ENCODE measurements around the gene SOCS7.

SOCS7 gene

DNA sequence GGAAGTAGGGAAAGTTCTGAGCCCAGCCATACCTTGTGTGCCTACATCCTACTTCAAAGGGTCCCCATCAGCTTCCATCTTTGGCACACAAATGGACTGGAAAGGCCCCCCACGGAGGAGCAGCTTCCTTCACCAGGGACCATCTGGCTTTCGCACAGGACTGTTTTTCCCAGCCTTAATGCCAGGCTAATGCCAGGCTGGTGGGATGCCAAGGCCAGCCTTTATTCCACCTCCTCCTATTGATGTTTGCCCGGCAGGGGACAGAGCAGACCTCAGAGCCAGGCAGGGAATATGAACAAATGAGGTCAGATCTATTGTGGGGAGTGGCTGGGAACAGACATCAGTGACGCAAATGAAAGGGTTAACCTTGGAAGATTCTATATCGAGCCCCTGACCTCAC, 13.6 kb upstream of the SOCS7 start:
- DNase-seq = no peak

DNA sequence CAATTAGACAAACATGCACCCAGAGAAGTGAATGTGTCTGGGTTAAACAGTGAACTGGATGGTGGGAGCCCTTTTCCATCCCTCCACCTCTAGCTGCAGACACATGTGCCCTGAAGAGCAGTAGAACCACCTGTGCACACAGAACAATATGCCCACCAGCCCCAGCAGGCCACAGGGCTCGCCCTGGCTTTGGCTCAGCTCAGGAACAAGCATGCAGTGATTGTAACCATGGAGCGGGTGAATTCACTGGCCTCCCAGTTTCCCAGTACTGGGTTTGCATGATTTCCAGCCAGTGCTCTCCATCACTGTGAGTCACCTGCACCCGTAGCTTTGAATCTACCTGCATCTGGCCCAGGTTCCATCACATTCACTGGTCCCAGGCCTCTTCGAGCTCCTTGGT, 13.1 kb upstream of the SOCS7 start:
- DNase-seq = no peak

DNA sequence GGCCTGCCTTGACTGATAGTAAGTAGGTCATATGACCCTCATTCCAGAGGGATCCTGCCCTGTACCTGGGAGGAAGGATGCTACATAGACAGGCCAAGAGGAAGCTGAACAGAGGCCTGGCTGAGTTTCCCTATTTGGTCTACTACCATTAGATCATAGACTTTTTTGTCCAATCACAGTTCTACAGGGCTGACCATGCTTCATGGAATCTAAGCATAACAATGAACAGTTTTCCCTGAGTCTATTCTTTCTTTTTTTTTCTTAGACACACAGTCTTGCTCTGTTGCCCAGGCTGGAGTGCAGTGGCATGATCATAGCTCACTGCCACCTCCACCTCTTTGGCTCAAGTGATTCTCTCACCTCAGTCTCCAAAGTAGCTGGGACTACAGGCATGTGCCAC, 11.8 kb upstream of the SOCS7 start:
- DNase-seq = no peak

DNA sequence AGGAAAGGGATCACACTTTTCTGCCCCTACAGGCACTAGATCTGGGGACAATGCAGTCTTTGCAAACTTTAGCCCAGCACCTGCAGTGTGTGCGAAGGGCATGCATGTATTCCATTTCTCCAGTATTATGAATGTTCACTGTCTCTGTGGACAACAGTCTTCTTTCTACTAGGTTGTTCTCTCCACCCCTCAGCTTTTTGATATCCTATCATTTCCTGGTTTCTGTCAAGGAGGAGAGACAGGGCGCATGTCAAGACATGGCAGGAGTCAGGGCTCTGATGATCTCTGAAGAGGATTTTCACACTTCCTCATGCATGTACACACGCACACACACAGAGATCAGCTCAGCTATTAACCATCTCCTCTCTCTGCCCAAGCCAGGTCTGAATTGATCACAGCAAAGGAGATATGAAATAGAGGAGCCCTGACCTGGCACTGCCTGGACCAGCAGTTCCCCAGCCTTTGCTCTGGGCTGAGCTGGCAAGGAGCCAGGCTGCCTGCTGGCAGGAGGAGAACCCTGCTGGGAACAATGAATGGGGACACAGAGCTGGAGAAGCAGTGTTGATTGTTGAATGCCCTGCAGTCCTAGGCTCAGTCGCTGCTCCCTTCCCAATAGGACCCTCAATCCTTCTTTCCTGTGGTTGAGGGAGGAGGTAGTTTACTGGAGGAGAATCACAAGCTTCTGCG, 10.5 kb upstream of the SOCS7 start:
- DNase-seq = peak; percentile 16

DNA sequence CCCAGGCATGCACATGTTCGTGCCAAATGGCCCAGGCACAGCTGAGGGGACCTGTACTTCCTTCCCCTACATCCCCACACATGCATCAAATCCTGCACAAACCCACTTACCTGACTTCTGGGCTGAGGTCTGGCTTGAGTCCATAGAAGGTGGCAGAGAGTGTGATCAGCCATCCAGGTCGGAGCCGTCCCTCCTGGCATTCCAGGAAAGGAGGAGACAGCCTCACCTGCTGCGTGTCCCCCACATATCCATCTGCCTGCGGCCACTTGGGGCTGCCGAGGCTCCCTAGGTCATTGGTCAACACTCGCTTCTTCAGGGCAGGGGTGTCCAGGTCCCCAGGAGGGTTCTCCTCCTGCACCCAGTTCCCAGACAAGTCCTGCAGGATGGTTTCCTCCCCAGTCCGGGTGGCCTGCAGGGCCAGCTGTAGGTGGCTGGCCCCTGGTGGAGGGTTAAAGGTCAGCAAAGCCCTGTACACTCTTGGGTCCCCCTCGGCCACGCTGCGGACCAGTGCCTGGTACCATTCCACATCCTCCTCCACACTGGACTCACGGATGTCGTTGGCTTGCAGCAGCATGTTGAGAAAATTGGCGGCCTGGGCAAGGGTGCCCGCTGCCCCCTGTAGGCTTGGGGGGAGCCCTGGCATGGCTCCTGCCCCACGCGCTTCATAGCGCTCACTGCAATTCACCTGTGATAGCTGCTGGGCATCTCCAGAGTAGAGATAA, 8.6 kb upstream of the SOCS7 start:
- DNase-seq = no peak

DNA sequence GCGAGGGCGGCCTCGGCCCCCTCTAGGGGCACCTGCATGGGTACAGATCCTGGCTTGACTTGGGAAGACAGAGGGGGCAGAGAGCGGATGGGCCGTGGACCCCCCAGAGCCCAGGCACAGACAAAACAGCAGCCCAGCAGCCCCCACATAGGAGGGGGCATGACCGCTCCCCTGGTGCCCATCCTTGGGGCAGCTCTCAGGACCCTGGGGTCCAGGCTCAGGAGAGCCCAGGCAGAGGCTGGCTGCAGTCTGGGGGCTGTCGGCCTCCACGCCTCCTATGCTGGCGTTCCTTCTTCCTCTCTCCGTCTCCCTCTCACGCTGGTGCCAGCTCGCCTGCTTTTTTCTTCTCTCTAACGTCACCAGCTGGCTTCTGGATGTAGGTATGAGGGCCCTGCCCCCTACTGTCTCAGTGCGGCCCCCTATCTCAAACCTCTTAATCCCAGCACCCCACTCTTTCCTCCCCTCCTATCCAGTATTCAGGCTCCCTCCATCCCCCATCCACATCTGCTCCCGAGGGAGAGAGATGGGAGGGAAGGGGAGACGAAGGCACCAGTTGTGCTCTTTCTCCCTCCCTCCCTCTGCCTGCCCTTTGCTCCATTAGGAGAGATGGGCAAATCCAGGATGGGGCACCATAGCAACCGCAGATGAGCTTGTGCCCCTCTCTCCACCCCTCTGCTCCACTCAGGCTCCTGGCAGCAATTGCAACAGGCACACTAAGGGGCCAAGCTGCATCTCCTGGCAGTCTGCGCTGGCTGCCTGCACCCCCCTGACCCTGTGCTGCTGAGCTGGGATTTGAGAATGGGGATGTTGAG, 7.8 kb upstream of the SOCS7 start, which contains the start of gene GPR179:
GPR179 (minus strand) TSS at position 349 of the 812 bp plus-strand sequence; CDS start at position 182, 167 bp downstream.
- no peak for DNase-seq

DNA sequence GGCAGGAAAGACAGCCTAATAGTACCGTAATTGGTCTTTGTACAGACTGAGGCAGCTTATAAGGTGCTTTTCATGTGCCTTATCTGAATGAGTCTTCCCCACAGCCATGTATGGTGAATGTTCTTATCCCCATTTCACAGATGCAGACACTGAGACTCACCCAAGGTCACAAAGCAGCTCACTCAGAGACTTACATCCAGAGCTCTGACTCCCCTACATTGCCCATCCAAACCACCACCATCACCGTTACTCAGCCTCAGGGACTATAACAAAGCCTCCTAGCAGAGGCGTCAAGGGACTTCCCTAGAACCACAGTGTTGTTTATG, 7.3 kb upstream of the SOCS7 start:
- no peak for DNase-seq

DNA sequence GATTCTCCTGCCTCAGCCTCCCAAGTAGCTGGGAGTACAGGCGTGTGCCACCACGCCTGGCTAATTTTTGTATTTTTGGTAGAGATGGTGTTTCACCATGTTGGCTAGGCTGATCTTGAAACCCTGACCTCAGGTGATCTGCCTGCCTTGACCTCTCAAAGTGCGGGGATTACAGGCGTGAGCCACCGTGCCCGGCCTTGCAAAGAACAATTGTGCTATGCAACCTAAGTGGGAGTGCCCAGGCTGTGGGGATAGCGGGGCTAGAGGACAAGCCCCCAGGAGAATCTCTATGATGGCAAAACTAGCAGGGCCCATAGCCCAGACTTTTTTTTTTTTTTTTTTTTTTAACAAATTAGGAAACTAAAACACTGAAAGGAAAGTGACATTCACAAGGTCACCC, 5.9 kb upstream of the SOCS7 start:
- no peak for DNase-seq

DNA sequence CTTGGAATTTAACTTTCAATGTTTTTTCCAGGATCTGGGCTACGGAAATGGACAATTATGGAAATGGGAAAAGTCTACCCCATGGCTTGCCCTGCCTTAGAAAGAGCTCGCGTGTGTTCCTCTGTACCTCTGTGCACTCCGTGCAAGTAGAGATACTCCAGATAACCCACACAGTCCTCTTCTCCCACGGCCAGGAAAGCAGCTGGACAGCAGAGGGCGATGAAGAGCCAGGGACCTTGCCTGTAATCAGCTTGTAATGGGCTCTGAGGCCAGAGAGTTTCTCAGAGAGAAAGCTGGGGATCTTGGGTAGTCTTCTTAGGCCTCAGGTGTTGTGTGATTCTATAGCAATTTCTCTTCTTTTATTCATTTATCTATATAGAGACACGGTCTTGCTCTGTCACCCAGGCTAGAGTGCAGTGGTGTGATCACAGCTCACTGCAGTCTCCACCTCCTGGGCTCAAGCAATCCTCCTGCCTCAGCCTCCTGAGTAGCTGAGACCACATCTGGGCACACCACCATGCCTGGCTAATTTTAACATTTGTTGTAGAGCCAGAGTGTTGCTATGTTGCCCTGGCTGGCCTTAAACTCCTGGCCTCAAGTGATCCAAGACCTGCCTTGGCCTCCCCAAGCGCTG, 2.4 kb upstream of the SOCS7 start:
- DNase-seq = peak; percentile 84

DNA sequence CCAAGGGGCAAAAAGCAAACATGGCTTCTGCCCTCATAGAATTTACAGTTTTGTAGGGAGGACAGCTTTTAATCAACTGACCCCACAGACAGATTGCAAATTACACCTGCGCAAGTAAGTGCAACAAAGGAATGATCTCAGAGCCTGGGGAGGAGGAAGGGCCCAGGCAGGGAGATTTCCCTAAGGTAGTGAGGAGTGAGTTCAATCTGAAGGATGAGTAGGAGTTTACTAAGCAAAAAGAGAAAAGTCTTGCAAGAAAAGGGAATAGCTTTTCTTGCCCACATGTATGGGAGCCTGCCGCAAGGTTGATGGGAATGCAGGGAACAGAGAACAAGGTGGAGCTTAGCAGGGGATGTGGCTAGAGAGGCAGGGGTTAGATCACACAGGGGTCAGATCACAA, 1.6 kb upstream of the SOCS7 start:
- no peak for DNase-seq

DNA sequence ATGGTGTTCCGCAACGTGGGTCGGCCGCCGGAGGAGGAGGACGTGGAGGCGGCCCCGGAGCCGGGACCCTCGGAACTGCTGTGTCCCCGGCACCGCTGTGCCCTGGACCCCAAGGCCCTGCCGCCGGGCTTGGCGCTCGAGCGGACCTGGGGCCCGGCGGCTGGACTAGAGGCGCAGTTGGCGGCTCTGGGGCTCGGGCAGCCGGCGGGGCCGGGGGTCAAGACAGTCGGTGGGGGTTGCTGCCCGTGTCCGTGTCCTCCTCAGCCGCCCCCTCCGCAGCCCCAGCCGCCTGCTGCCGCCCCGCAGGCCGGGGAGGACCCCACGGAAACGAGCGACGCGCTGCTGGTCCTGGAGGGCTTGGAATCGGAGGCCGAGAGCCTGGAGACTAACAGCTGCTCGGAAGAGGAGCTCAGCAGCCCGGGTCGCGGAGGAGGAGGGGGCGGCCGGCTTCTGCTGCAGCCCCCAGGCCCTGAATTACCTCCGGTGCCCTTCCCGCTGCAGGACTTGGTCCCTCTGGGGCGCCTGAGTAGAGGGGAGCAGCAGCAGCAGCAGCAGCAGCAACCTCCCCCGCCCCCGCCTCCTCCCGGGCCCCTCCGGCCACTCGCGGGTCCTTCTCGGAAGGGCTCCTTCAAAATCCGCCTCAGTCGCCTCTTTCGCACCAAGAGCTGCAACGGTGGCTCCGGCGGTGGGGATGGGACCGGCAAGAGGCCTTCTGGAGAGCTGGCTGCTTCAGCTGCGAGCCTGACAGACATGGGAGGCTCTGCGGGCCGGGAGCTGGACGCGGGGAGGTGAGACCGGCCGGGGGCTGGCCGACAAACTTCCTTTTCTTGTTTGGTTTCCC, 821 bp downstream of the SOCS7 start:
- DNase-seq = peak; percentile 21

DNA sequence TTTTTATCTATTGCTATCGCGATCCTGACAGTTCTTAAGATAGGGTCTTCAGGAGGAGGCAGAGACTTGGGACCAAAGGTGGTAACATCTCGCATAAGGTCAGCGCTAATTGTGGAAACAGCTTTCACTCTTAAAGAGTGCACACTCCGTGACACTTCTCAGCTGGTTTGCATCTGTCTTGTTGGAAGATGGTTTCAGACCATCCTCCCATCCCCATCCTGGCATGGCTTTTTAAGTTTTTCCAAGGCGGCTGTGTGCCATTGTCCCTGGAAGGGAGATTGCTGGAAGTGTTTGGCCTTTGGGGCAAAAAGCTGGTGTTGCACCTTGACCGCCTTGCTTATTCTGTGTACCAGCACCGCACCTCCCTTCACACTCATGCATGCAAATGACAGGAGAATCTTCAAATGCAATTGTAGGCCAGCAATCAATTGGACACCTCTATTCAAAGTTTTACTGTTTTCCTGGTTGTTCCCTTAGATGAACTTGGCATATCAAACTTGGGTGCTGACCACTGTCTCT, 1.5 kb downstream of the SOCS7 start:
- DNase-seq = no peak

DNA sequence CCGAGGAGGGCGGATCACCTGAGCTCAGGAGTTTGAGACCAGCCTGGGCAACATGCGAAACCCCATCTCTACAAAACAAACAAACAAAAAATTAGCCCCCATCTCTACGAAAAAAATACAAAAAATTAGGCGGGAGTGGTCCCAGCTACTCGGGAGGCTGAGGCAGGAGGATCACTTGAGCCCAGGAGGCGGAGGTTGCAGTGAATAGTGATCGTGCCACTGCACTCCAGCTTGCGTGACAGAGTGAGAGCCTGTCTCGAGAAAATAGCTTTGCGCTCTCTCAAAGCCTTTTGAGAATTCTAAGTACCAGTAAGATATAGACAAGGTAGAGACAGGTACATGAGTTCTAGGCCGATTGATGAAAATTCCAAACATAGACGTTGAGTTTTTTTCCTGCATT, 2.0 kb downstream of the SOCS7 start:
- no peak for DNase-seq

DNA sequence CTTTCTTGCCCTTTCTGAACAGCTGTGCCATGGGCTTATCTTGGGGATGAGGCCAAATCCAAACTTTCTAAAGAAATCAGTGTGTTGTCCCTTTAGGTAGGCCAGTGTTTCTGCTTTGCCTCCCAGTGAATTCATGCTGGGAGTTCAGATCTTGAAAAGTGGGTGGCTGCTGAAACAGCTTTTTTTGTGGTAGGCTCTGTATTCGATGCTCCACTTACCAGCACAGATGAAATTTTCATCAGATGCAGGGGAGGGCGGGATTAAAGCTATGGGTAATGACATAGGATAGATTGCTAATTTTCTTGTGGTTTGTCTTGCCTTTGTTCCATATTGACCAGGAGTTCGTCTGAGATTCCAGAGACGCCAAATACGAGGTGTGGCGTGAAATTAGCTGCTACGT, 2.8 kb downstream of the SOCS7 start:
- DNase-seq = no peak

DNA sequence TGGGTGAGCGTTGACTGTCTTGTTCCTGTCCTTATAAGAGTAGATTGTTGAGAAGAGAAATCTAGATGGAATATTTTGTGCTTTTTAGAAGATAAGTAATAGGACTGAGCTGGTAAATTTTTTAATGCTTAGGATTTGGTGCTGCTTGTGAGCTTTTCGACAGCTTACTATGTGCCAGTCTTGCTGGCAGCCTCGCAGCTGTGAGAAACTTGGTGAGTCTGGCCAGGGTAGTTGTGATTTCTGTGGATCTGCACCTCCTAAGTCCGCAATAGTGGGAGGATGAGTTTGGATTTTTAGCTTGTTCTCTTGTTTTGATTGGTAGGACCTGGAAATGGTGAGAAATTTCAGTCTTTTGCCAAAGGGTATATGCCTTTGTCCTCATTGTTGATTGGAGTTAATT, 3.6 kb downstream of the SOCS7 start:
- no peak for DNase-seq

DNA sequence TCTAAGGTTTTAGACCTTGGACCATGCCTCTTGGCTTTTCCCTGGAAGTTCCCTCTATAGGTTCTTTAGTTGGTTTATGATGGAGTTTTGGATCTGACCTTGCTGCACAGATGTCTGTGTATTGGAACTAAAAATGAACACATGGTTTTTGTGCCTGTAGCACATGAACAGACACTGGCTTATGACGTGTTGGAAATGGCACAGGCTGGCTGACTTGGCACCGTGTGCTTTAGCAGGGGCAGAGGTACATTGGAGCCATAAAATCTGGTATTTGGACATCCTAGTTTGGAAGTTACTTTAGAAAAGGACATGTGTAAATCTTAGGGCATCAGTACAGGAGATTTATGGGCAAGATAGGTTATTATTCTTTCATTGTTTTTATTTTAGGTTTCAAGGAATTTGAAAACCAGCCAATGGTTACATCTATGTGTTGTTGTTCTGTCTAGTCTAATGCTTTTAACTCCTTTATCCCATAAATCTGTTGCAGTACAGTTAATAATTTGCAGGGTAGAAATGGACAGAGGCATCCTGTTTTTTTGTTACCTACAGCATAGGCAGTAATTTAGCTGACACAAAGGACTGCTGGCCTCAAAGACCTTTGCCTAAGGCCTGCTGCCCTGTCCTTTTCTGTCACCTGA, 6.0 kb downstream of the SOCS7 start:
- DNase-seq = no peak

DNA sequence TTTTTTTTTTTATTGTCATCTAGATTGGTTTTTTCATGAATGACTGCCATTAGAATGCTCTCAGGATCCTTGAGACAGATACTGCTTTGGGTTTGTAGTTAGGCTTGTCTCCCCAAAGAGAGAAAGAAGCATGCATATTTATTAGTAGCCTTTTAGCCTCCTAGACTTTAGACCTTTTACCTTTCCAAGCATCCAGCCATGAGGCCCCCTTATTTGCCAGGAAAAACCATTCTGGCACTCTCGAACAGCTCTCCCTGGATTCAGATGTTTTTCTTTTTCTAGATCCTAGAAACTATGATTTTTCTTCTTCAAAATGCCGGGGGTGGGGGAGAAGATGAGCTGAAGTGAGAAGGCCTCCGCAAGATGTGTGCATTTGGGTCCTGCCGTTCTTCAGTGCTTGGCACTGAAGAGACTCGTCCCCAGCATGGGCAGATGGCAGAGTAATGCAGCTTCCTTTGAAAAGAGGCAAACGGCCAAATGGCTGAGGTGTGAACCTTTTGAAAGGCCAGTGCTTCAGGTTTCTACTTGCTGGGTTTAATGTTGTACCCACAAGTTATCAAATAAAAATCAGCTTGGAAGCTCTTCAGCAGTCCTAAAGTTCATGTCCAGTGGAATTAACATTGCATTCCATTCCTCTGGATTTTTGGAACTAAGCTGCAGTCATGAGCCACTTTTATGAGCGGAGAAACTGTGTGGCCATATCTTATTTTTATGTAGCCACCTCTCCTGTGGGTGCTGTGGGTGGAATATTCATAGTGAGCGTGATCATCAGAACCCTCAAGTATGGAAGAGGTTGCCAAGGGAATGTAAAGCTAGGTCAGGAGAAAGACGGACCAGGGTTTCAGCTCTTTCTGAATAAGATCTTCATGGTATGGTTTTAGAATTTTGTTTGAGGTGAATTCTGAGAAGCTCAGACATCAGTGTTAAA, 7.2 kb downstream of the SOCS7 start:
- no peak for DNase-seq

DNA sequence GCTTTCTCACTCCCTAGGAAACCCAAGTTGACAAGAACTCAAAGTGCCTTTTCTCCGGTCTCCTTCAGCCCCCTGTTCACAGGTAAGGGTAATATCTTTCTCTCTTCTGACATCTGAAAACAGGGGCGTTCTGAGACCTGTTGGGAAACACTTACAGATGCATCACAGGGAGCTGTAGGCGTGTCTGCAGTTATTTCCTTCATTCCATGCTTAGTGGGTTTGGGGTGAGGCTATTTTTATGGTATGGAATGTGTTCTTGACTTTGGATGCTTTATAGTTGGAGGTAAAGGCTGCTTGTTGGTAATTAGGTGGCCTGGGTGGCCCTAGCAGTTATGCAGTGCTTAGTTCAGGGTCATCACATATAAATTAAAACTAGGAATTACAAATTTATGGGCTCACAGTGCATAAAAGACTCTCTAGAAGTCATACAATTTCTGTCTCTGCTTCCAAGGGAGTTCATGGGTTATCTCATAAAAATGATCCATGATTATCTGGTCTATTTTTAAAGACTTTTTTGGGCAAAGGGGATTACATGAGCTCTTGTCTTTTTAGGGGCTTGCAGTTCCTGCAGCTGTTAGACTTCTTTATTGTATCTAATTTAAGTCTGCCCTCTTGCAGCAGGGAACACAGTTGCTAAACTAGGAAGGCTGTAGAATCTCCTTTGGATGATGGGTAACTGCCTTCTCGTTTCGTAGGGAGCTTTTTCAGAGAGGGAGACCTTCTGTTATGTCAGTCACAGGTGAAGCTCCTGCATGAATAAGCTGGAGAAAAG, 10.2 kb downstream of the SOCS7 start:
- DNase-seq = no peak

DNA sequence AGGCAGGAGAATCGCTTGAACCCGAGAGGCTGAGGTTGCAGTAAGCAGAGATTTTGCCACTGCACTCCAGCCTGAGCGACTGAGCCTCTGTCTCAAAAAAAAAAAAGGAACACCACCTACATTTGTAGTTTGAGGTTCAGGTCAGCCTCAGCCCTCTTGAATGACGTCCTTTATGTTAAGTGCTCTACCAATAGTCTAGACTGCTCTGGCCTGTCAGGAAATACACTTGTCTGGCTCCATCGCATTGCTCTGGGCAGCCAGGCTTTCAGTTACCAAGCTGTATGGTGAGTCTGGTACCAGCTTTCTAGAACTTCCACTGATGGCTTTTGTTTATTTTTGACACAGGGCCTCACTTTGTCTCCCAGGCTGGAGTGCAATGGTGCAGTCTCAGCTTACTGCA, 11.4 kb downstream of the SOCS7 start:
- DNase-seq = no peak

DNA sequence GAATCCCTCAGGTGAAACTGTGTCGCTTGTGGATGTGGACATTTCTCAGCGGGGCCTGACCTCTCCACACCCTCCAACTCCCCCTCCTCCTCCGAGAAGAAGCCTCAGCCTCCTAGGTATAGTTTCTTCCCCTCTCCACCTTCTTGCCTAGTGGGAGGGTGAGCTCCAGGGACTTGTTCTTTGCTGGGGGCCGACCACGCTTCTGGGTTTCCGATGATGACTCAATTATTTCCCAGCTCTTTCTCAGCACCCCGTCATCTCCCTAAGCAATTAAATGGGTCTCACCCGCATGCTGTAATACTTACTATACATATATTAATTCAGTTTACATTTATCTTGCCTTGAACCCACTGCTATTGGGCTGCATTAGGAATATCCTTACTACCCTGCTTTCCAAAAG, 13.1 kb downstream of the SOCS7 start:
- no peak for DNase-seq

Data from suppressor macrophage treated with lipopolysaccharide for 4 hours (primary cell).